CD14-positive monocyte (primary cell): ENCODE data around the gene CCNJL. TPM values are rescaled to one million over a fixed set of nuclear protein-coding genes. Genes with fewer than 3 reads are reported as not detected.
"Not testable (repeated sequence)": the region's sequence is repeated elsewhere in the genome, so short reads cannot be mapped to it uniquely, and the experiment has no call there.

Experiments
- DNase-seq, 3 donors: peaks; one replicate each; pipeline ENCODE4 v3.0.0-alpha.2; 2011 to 2022
- H2AFZ ChIP-seq: 2 replicates; pipeline ENCODE4 v1.6.0; 2012; ENCODE audit warnings: mild to moderate bottlenecking, low read depth, low read length, inconsistent platforms; ENCODE audit not compliant: insufficient read depth, poor library complexity, severe bottlenecking
- H3K27ac ChIP-seq, 2 donors: 1 replicate in 1 of 2; 2 replicates in 1 of 2; pipeline ENCODE4 v1.5.1; 2012 to 2013; ENCODE audit warnings: low read length in 2 of 2, control low read depth in 1 of 2, inconsistent platforms in 1 of 2, low read depth in 1 of 2, mild to moderate bottlenecking in 1 of 2
- H3K27me3 ChIP-seq, 2 donors: one replicate each; pipeline versions ENCODE4 v1.6.0 to v1.6.1; 2011 to 2013; ENCODE audit warnings: low read length in 2 of 2; ENCODE audit not compliant: control insufficient read depth in 2 of 2, insufficient read depth in 2 of 2
- H3K36me3 ChIP-seq, 2 donors: replicated peaks in 1 of 2; 1 replicate in 1 of 2; 2 replicates in 1 of 2; pipeline versions ENCODE4 v1.5.1 to v1.6.1; 2012 to 2013; ENCODE audit warnings: low read length in 2 of 2, control low read depth in 1 of 2, inconsistent platforms in 1 of 2, mild to moderate bottlenecking in 1 of 2; ENCODE audit not compliant: insufficient read depth in 2 of 2, control insufficient read depth in 1 of 2
- H3K4me1 ChIP-seq, 2 donors: 1 replicate in 1 of 2; 2 replicates in 1 of 2; pipeline versions ENCODE4 v1.5.1 to v1.6.1; 2012 to 2013; ENCODE audit warnings: low read length in 2 of 2, control low read depth in 1 of 2, inconsistent platforms in 1 of 2, mild to moderate bottlenecking in 1 of 2, moderate library complexity in 1 of 2; ENCODE audit not compliant: insufficient read depth in 2 of 2, control insufficient read depth in 1 of 2
- H3K4me2 ChIP-seq: replicated peaks from 2 replicates; pipeline ENCODE3; 2012; ENCODE audit warnings: low read length, moderate library complexity, mild to moderate bottlenecking; ENCODE audit not compliant: poor library complexity, severe bottlenecking; ENCODE audit errors: extremely low read depth
- H3K4me3 ChIP-seq, 3 experiments: fragments of 200-600 bp in 1 of 3; sonication (generic) in 1 of 3; replicated peaks in 1 of 3; 1 replicate in 2 of 3; 2 replicates in 1 of 3; pipeline ENCODE4 v1.5.1; 2011 to 2013; ENCODE audit warnings: low read length in 3 of 3, mild to moderate bottlenecking in 3 of 3, control low read depth in 2 of 3, low read depth in 2 of 3, inconsistent platforms in 1 of 3, moderate library complexity in 1 of 3
- H3K79me2 ChIP-seq: 2 replicates; pipeline ENCODE4 v1.6.0; 2012; ENCODE audit warnings: mild to moderate bottlenecking, control low read depth, inconsistent platforms, low read length, moderate library complexity; ENCODE audit not compliant: insufficient read depth
- H3K9ac ChIP-seq: 2 replicates; pipeline ENCODE4 v1.6.0; 2017; ENCODE audit warnings: low read length, mild to moderate bottlenecking; ENCODE audit not compliant: insufficient read depth, poor library complexity, severe bottlenecking
- H3K9me3 ChIP-seq, 2 donors: replicated peaks in 1 of 2; 1 replicate in 1 of 2; 2 replicates in 1 of 2; pipeline versions ENCODE4 v1.5.1 to v1.6.1; 2012 to 2013; ENCODE audit warnings: low read length in 2 of 2, control low read depth in 1 of 2; ENCODE audit not compliant: control insufficient read depth in 1 of 2, insufficient read depth in 1 of 2
- H4K20me1 ChIP-seq: 2 replicates; pipeline ENCODE4 v1.6.0; 2012; ENCODE audit warnings: mild to moderate bottlenecking, low read length, control low read depth, moderate library complexity; ENCODE audit not compliant: insufficient read depth
- H3K27ac Mint-ChIP-seq, 7 donors: one replicate each; pipeline ENCODE4 v1.8.0; 2020; ENCODE audit warnings: mild to moderate bottlenecking in 7 of 7, mixed read lengths in 7 of 7, moderate library complexity in 6 of 7, inconsistent platforms in 2 of 7
- H3K27me3 Mint-ChIP-seq, 3 donors: one replicate each; pipeline ENCODE4 v1.8.0; 2021 to 2022; ENCODE audit warnings: low read depth in 3 of 3, mild to moderate bottlenecking in 3 of 3, mixed read lengths in 3 of 3, moderate library complexity in 3 of 3, inconsistent platforms in 1 of 3
- H3K36me3 Mint-ChIP-seq, 2 donors: one replicate each; pipeline ENCODE4 v1.8.0; 2020; ENCODE audit warnings: mixed read lengths in 2 of 2, inconsistent platforms in 1 of 2, mild to moderate bottlenecking in 1 of 2
- H3K4me1 Mint-ChIP-seq: one replicate; pipeline ENCODE4 v1.8.0; 2020; ENCODE audit warnings: mild to moderate bottlenecking, mixed read lengths
- H3K4me3 Mint-ChIP-seq, 2 donors: one replicate each; pipeline ENCODE4 v1.8.0; 2020; ENCODE audit warnings: mild to moderate bottlenecking in 2 of 2, mixed read lengths in 2 of 2, moderate library complexity in 1 of 2
- H3K9me3 Mint-ChIP-seq, 7 donors: one replicate each; pipeline ENCODE4 v1.8.0; 2020 to 2022; ENCODE audit warnings: mixed read lengths in 7 of 7, mild to moderate bottlenecking in 6 of 7, moderate library complexity in 6 of 7, inconsistent platforms in 2 of 7
- WGBS: methylation state at CpG from one replicate; pipeline ENCODE4 v1.1.5; 2013; ENCODE audit warnings: missing lambda C conversion rate; ENCODE audit not compliant: insufficient coverage; 5-methylcytosine and 5-hydroxymethylcytosine counted together
- intact Hi-C, 2 donors: fragments of 100-400 bp; cut with micrococcal nuclease; formaldehyde crosslinking; loops; one replicate each; pipeline versions ENCODE4 v1.15.0 to v1.15.1; 2023
- polyA plus RNA-seq, 3 donors: library from polyadenylated mRNA; depleted of rRNA in 1 of 3; unstranded in 2 of 3; stranded (reverse) in 1 of 3; fragments of 300-500 nt in 2 of 3; fragments of >200 nt in 1 of 3; fragmentation: Illumina TruSeq in 2 of 3; gene quantifications; 1 replicate in 2 of 3; 2 replicates in 1 of 3; pipeline ENCODE4 v1.2.3, GENCODE V29; 2012 to 2021
- TF ChIP-seq, protein P1 (sequence below): fragments of 200-600 bp; IDR thresholded peaks from one replicate; pipeline ENCODE4 v1.8.0; 2022; ENCODE audit warnings: antibody characterized with exemption, mild to moderate bottlenecking

Gene CCNJL
- polyA plus RNA-seq, 3 donors, result 0.03 TPM; not detected in 2

DNA sequence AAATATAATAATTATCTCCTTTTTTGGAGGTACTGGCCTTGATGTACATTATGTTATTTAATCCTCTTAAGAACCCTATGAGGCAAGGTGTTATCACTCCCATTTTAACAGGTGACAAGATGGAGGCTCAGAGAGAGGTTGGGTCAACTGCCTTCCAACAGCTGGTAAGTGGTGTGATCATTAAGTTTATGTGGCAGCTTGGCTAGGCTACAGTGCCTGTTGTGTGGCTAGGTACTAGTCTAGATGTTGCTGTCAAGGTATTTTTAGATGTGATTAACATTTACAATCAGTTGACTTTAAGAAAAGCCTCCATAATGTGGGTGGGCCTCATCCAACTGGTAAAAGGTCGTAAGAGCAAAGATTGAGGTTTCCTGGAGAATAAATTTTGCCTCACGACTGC lies 61.5 kb downstream of the CCNJL start:
- H3K9me3 Mint-ChIP-seq, result no peaks in the 10 kb centered on the region
- H3K9me3 ChIP-seq, result no peaks in the 10 kb centered on the region
- no peaks in the 10 kb centered on the region for H3K4me1 ChIP-seq
- no peaks in the 10 kb centered on the region for H3K27me3 ChIP-seq
- no peaks in the 10 kb centered on the region for H3K79me2 ChIP-seq
- TF ChIP-seq, protein P1, sequence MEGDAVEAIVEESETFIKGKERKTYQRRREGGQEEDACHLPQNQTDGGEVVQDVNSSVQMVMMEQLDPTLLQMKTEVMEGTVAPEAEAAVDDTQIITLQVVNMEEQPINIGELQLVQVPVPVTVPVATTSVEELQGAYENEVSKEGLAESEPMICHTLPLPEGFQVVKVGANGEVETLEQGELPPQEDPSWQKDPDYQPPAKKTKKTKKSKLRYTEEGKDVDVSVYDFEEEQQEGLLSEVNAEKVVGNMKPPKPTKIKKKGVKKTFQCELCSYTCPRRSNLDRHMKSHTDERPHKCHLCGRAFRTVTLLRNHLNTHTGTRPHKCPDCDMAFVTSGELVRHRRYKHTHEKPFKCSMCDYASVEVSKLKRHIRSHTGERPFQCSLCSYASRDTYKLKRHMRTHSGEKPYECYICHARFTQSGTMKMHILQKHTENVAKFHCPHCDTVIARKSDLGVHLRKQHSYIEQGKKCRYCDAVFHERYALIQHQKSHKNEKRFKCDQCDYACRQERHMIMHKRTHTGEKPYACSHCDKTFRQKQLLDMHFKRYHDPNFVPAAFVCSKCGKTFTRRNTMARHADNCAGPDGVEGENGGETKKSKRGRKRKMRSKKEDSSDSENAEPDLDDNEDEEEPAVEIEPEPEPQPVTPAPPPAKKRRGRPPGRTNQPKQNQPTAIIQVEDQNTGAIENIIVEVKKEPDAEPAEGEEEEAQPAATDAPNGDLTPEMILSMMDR, result no peak
- H3K27me3 Mint-ChIP-seq, result peaks cover 0 to 3% (median 2%) of the 10 kb centered on the region in 3 donors
- no peak overlapping the region for H2AFZ ChIP-seq
- H3K27ac ChIP-seq, result no peak overlapping the region
- no peaks in the 10 kb centered on the region for H3K4me1 Mint-ChIP-seq
- no peaks in the 10 kb centered on the region for H3K36me3 ChIP-seq
- H4K20me1 ChIP-seq, result no peaks in the 10 kb centered on the region
- no peak overlapping the region for H3K4me2 ChIP-seq
- H3K27ac Mint-ChIP-seq, result no peak overlapping the region
- no peak overlapping the region for H3K9ac ChIP-seq
- H3K36me3 Mint-ChIP-seq, result no peaks in the 10 kb centered on the region
- 73% methylated on average over 2 of the region's 2 CpGs for WGBS
- H3K4me3 Mint-ChIP-seq, result no peak overlapping the region
- H3K4me3 ChIP-seq, result no peak overlapping the region
- no peak for DNase-seq
- intact Hi-C loops, result no loop called here

DNA sequence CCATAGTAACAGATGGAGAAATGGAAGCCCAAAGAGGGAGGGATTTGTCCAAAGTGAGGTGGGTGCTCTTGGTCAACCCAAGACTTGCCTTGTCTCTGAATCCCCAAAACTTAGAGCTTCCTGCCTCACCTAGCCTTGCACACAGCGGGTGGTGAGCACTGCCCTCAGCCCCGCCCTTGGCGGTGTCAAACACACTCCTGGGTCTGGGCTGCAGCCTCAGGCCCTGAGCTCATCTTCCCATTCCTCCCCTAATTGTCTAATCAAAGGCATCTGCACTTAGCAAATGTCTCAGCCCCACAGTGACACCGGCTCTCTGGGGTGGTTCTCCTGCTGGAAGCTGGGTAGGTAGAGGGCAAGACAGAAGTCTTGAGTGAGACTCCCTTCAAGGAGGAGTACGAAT lies 62.1 kb downstream of the CCNJL start:
- H3K27me3 Mint-ChIP-seq, result peaks cover 0 to 3% (median 2%) of the 10 kb centered on the region in 3 donors
- H3K4me3 ChIP-seq, result no peak overlapping the region
- no peaks in the 10 kb centered on the region for H3K79me2 ChIP-seq
- no peaks in the 10 kb centered on the region for H3K4me1 ChIP-seq
- no peaks in the 10 kb centered on the region for H3K9me3 Mint-ChIP-seq
- H2AFZ ChIP-seq, result no peak overlapping the region
- no peaks in the 10 kb centered on the region for H4K20me1 ChIP-seq
- no peak overlapping the region for H3K9ac ChIP-seq
- no peaks in the 10 kb centered on the region for H3K27me3 ChIP-seq
- no peak overlapping the region for H3K4me2 ChIP-seq
- H3K36me3 ChIP-seq, result no peaks in the 10 kb centered on the region
- whole genome bisulfite sequencing, result 94% methylated on average over 3 of the region's 5 CpGs
- DNase-seq, result no peak
- H3K36me3 Mint-ChIP-seq, result no peaks in the 10 kb centered on the region
- H3K27ac ChIP-seq, result no peak overlapping the region
- H3K27ac Mint-ChIP-seq, result no peak overlapping the region
- no peak overlapping the region for H3K4me3 Mint-ChIP-seq
- intact Hi-C loops, result no loop called here
- H3K4me1 Mint-ChIP-seq, result no peaks in the 10 kb centered on the region
- TF ChIP-seq, protein P1, result no peak
- no peaks in the 10 kb centered on the region for H3K9me3 ChIP-seq

DNA sequence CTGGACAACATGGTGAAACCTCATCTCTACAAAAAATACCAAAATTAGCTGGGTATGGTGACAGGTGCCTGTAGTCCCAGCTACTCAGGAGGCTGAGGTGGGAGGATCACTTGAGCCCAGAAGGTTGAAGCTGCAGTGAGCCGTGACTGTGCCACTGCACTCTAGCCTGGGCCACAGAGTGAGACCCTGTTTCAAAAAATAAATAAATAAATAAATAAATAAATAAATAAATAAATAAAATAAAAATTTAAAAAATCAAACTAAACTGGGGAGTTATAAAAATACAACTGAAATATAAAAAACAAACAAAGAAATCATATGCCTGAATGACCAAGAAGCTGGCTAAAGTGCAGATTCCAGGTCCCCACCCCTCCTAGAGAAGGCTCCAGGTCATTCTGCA lies 62.8 kb downstream of the CCNJL start:
- not testable (repeated sequence) for H3K27ac ChIP-seq, H3K4me1 Mint-ChIP-seq
- intact Hi-C loops, result loop anchor here in 1 of 2 donors (10.0 kb wide), 1 partner anchor 95 kb away; no protein-coding TSS in a partner anchor

More for the DNA sequence above, 62.8 kb downstream of the CCNJL start:
- DNase-seq, H3K4me1 ChIP-seq, H3K79me2 ChIP-seq, H3K36me3 Mint-ChIP-seq, H3K36me3 ChIP-seq, H3K4me3 Mint-ChIP-seq, H3K9me3 ChIP-seq, H3K4me3 ChIP-seq, H3K9ac ChIP-seq, H3K9me3 Mint-ChIP-seq, H3K4me2 ChIP-seq, H4K20me1 ChIP-seq, H3K27me3 Mint-ChIP-seq, H2AFZ ChIP-seq, H3K27ac Mint-ChIP-seq, H3K27me3 ChIP-seq: not testable (repeated sequence)
- WGBS, result no CpG with 5 or more reads among the region's 1 CpG
